K562 (cell line): Measurements from ENCODE around the gene DYNC1H1. TPM values are rescaled to one million over a fixed set of nuclear protein-coding genes. Genes with fewer than 3 reads are reported as not detected.

Source experiments
- CBFA2T2 ChIP-seq: fragments of 450-650 bp; conservative IDR thresholded peaks from 2 replicates; pipeline ENCODE4 v1.6.1; 2017; ENCODE audit warnings: mild to moderate bottlenecking
- CBX5 ChIP-seq: IDR thresholded peaks from 2 replicates; pipeline ENCODE4 v1.6.1; 2014; ENCODE audit warnings: low read depth, borderline replicate concordance
- CEBPB ChIP-seq: fragments of 450-650 bp; IDR thresholded peaks from 2 replicates; pipeline ENCODE4 v1.6.1; 2016; ENCODE audit warnings: missing genetic modification characterization, missing compliant biosample characterization
- ESRRA ChIP-seq: fragments of 450-650 bp; IDR thresholded peaks from 2 replicates; pipeline ENCODE4 v1.6.1; 2014; ENCODE audit warnings: low read depth, mild to moderate bottlenecking, moderate library complexity, borderline replicate concordance
- FOXK1 ChIP-seq: sonication (generic); formaldehyde crosslinking; IDR thresholded peaks from 2 replicates; pipeline ENCODE4 v1.8.0; 2022; ENCODE audit warnings: missing genetic modification reagents, mild to moderate bottlenecking, borderline replicate concordance
- HNRNPL ChIP-seq: fragments of 200-400 bp; formaldehyde crosslinking; IDR thresholded peaks from 2 replicates; pipeline ENCODE4 v1.6.1; 2017; ENCODE audit warnings: low read depth, mild to moderate bottlenecking, low read length
- LARP7 ChIP-seq: fragments of 450-650 bp; IDR thresholded peaks from 2 replicates; pipeline ENCODE4 v1.6.1; 2016
- MCM3 ChIP-seq: fragments of 450-650 bp; IDR thresholded peaks from 2 replicates; pipeline ENCODE4 v1.6.1; 2016
- MLX ChIP-seq, 2 experiments: fragments of 450-650 bp in 1 of 2; sonication (generic) in 1 of 2; formaldehyde crosslinking; conservative IDR thresholded peaks; 2 replicates each; pipeline versions ENCODE4 v1.4.0 to v1.8.1; 2020 to 2022; ENCODE audit warnings: mild to moderate bottlenecking in 1 of 2, missing genetic modification reagents in 1 of 2
- MNT ChIP-seq, 2 experiments: fragments of 450-650 bp; conservative IDR thresholded peaks; 2 replicates each; pipeline ENCODE4 v1.6.1; 2017; ENCODE audit warnings: mild to moderate bottlenecking in 2 of 2, moderate library complexity in 2 of 2
- NR1H2 ChIP-seq: sonication (generic); formaldehyde crosslinking; IDR thresholded peaks from 2 replicates; pipeline ENCODE4 v1.4.0; 2020; ENCODE audit warnings: mild to moderate bottlenecking, missing genetic modification reagents
- NR4A1 ChIP-seq, 2 experiments: fragments of 250-450 bp in 1 of 2; fragments of 450-650 bp in 1 of 2; sonication (Bioruptor Pico) in 1 of 2; IDR thresholded peaks; 2 replicates each; pipeline versions ENCODE4 v1.4.0 to v1.6.1; 2016 to 2020; ENCODE audit warnings: mild to moderate bottlenecking in 2 of 2, missing compliant biosample characterization in 1 of 2, missing genetic modification characterization in 1 of 2, moderate library complexity in 1 of 2
- PHF21A ChIP-seq: fragments of 450-650 bp; IDR thresholded peaks from 2 replicates; pipeline ENCODE4 v1.6.1; 2017; ENCODE audit warnings: low read depth, borderline replicate concordance
- PURB ChIP-seq: sonication (generic); formaldehyde crosslinking; IDR thresholded peaks from 2 replicates; pipeline ENCODE4 v1.9.0; 2021; ENCODE audit warnings: low read depth, mild to moderate bottlenecking, missing genetic modification reagents
- RB1 ChIP-seq: fragments of 450-650 bp; IDR thresholded peaks from 2 replicates; pipeline ENCODE4 v1.6.1; 2017; ENCODE audit warnings: low read depth, mild to moderate bottlenecking
- RBM22 ChIP-seq: fragments of 200-400 bp; formaldehyde crosslinking; IDR thresholded peaks from 2 replicates; pipeline ENCODE4 v1.6.1; 2018; ENCODE audit warnings: low read length, low read depth; ENCODE audit not compliant: poor library complexity, severe bottlenecking
- SREBF1 ChIP-seq: fragments of 150-350 bp; IDR thresholded peaks from 2 replicates; pipeline ENCODE4 v1.6.1; 2014; ENCODE audit warnings: antibody characterized with exemption, low read depth, low read length, borderline replicate concordance
- TAF1 ChIP-seq: IDR thresholded peaks from 2 replicates; pipeline ENCODE4 v1.6.1; 2011; ENCODE audit warnings: mild to moderate bottlenecking, low read length, moderate library complexity; ENCODE audit not compliant: insufficient read depth, control insufficient read depth, severe bottlenecking; ENCODE audit errors: extremely low read depth
- TARDBP ChIP-seq: fragments of 450-650 bp; IDR thresholded peaks from 2 replicates; pipeline ENCODE4 v1.6.1; 2016
- TCF3 ChIP-seq: sonication (generic); formaldehyde crosslinking; IDR thresholded peaks from 2 replicates; pipeline ENCODE4 v1.4.0; 2020; ENCODE audit warnings: mild to moderate bottlenecking, missing genetic modification reagents
- THRB ChIP-seq: fragments of 450-650 bp; formaldehyde crosslinking; conservative IDR thresholded peaks from 2 replicates; pipeline ENCODE4 v1.4.0; 2022; ENCODE audit warnings: mild to moderate bottlenecking, missing genetic modification characterization
- ZNF134 ChIP-seq: fragments of 250-450 bp; sonication (Bioruptor Pico); conservative IDR thresholded peaks from 2 replicates; pipeline ENCODE4 v1.4.0; 2020
- ZNF445 ChIP-seq: fragments of 250-450 bp; sonication (Bioruptor Pico); IDR thresholded peaks from 2 replicates; pipeline ENCODE4 v1.4.0; 2020; ENCODE audit warnings: low read depth, mild to moderate bottlenecking, moderate library complexity
- ZNF766 ChIP-seq: fragments of 200-800 bp; sonication (Bioruptor generic); conservative IDR thresholded peaks from 2 replicates; pipeline ENCODE4 v1.6.1; 2016; ENCODE audit warnings: missing genetic modification characterization, missing compliant biosample characterization
- ZNF785 ChIP-seq: fragments of 250-450 bp; sonication (Bioruptor Pico); IDR thresholded peaks from 2 replicates; pipeline ENCODE4 v1.4.0; 2020; ENCODE audit warnings: mild to moderate bottlenecking
- ZNF830 ChIP-seq: fragments of 250-450 bp; sonication (Bioruptor Pico); IDR thresholded peaks from 2 replicates; pipeline ENCODE4 v1.5.0; 2021; ENCODE audit warnings: mild to moderate bottlenecking
- polyA plus RNA-seq, 8 experiments: library from polyadenylated mRNA; depleted of rRNA in 4 of 8; stranded (reverse) in 5 of 8; unstranded in 3 of 8; fragments of >200 nt; fragmentation: Nextera tagmentation in 2 of 8; fragmentation: Illumina TruSeq in 1 of 8; extraction: Ambion mirVana in 2 of 8; extraction: Trizol in 1 of 8; gene quantifications; 2 replicates each; pipeline versions ENCODE4 v1.2.1 to v1.2.3, GENCODE V29; 2011 to 2014; ENCODE audit warnings: inconsistent platforms in 1 of 8, missing spikeins in 1 of 8
- total RNA-seq, 7 experiments: library from RNA; depleted of rRNA in 6 of 7; stranded (reverse); fragments of >200 nt in 6 of 7; fragmentation: Illumina TruSeq in 2 of 7; extraction: Trizol in 2 of 7; gene quantifications; 2 replicates each; pipeline versions ENCODE4 v1.2.1 to v1.2.3, GENCODE V29; 2011 to 2021; ENCODE audit warnings: low replicate concordance in 1 of 7

DYNC1H1 gene
- total and polyA plus RNA-seq, 9 of the 15 experiments (the other 6 are each of a cell fraction or from before 2014, with no cell fraction given): 31.9 to 335 (median 115) TPM

GRCh38 chr14:102086972-102087761 lies 122.8 kb downstream of the DYNC1H1 start, which contains the start of gene HSP90AA1 (continued):
- TF ChIP-seq FOXK1 (CRISPR knock-in tag): no peak
- TF ChIP-seq MLX (CRISPR knock-in tag; conservative IDR thresholded peaks at IDR 0.05): no peak
- TF ChIP-seq RBM22: no peak
- no peak for TF ChIP-seq ZNF830 (CRISPR knock-in tag)
- no peak for TF ChIP-seq ZNF445 (CRISPR knock-in tag)
- TF ChIP-seq ZNF785: no peak
- TF ChIP-seq TARDBP: no peak
- TF ChIP-seq THRB (CRISPR knock-in tag): 0 out of 2 replicates have a peak, but pooled peaks have one; percentile 41
- TF ChIP-seq ZNF134 (CRISPR knock-in tag): no peak
- TF ChIP-seq PURB (CRISPR knock-in tag): no peak
- TF ChIP-seq CEBPB (tag): no peak
- peak; percentile 65; the same call in 1 of the 2 replicates for TF ChIP-seq ZNF766 (CRISPR knock-in tag)
- TF ChIP-seq MNT (conservative IDR thresholded peaks at IDR 0.05): peak; percentile 0 to 35; a peak in 3 of 4 replicates
- TF ChIP-seq RB1: peak; percentile 20; the same call in 1 of the 2 replicates
- TF ChIP-seq PHF21A: no peak
- TF ChIP-seq NR4A1 (CRISPR knock-in tag; IDR thresholded peaks at IDR 0.05): no peak
- peak; percentile 34; the same call in 1 of the 2 replicates for TF ChIP-seq NR4A1 (tag; IDR thresholded peaks at IDR 0.05)
- TF ChIP-seq NR1H2 (CRISPR knock-in tag): no peak
- peak; percentile 95 for TF ChIP-seq TAF1
- 0 out of 2 replicates have a peak, but pooled peaks have one; percentile 3 for TF ChIP-seq TCF3 (CRISPR knock-in tag)
- 0 out of 2 replicates have a peak, but pooled peaks have one; percentile 19 for TF ChIP-seq ESRRA
- no peak for TF ChIP-seq CBFA2T2
- TF ChIP-seq HNRNPL: peak; percentile 64
- TF ChIP-seq LARP7: no peak
- TF ChIP-seq CBX5: no peak
- no peak for TF ChIP-seq MCM3
- no peak for TF ChIP-seq SREBF1
